H9 (cell line): ENCODE results near the gene R3HCC1L. TPM values are rescaled to one million over a fixed set of nuclear protein-coding genes. Genes with fewer than 3 reads are reported as not detected.

Experiments
- DNase-seq: peaks from one replicate; pipeline ENCODE4 v3.0.0-alpha.2; 2017
- H2AFZ ChIP-seq: one replicate; pipeline ENCODE4 v1.6.1; 2013; ENCODE audit warnings: mild to moderate bottlenecking, low read length, control low read depth, moderate library complexity
- H2AK5ac ChIP-seq: 2 replicates; pipeline ENCODE4 v1.6.1; 2013; ENCODE audit warnings: low read length, control low read depth, mixed read lengths; ENCODE audit not compliant: insufficient read length
- H2BK120ac ChIP-seq: one replicate; pipeline ENCODE4 v1.6.1; 2013; ENCODE audit warnings: low read depth, mild to moderate bottlenecking, low read length, control low read depth, inconsistent platforms; ENCODE audit not compliant: poor library complexity, severe bottlenecking
- H2BK12ac ChIP-seq: 2 replicates; pipeline ENCODE4 v1.6.1; 2013; ENCODE audit warnings: low read length, control low read depth, mixed read lengths, low read depth; ENCODE audit not compliant: insufficient read length
- H2BK15ac ChIP-seq: 2 replicates; pipeline ENCODE4 v1.6.1; 2013; ENCODE audit warnings: low read depth, low read length, control low read depth
- H2BK20ac ChIP-seq: one replicate; pipeline ENCODE4 v1.6.1; 2013; ENCODE audit warnings: low read depth, mild to moderate bottlenecking, low read length, control low read depth, inconsistent platforms; ENCODE audit not compliant: poor library complexity, severe bottlenecking
- H2BK5ac ChIP-seq: 2 replicates; pipeline ENCODE4 v1.6.1; 2013; ENCODE audit warnings: low read length, control low read depth, mixed read lengths; ENCODE audit not compliant: insufficient read length
- H3K14ac ChIP-seq: 2 replicates; pipeline ENCODE4 v1.6.1; 2013; ENCODE audit warnings: low read length, control low read depth; ENCODE audit not compliant: insufficient read depth
- H3K18ac ChIP-seq: 2 replicates; pipeline ENCODE4 v1.6.1; 2013; ENCODE audit warnings: low read depth, mild to moderate bottlenecking, mixed read lengths, low read length, control low read depth; ENCODE audit not compliant: insufficient read length
- H3K23ac ChIP-seq: 2 replicates; pipeline ENCODE4 v1.6.1; 2013; ENCODE audit warnings: low read length, control low read depth, mixed read lengths, low read depth; ENCODE audit not compliant: insufficient read length
- H3K23me2 ChIP-seq: 2 replicates; pipeline ENCODE4 v1.6.1; 2013; ENCODE audit warnings: low read depth, mild to moderate bottlenecking, mixed read lengths, low read length, control low read depth; ENCODE audit not compliant: insufficient read length, poor library complexity, severe bottlenecking
- H3K27ac ChIP-seq: 2 replicates; pipeline ENCODE4 v1.5.1; 2013; ENCODE audit warnings: low read length, control low read depth, mixed read lengths, low read depth; ENCODE audit not compliant: insufficient read length
- H3K27me3 ChIP-seq: 2 replicates; pipeline ENCODE4 v1.6.1; 2013; ENCODE audit warnings: low read length, control low read depth, inconsistent platforms; ENCODE audit not compliant: insufficient read depth
- H3K4ac ChIP-seq: 2 replicates; pipeline ENCODE4 v1.6.1; 2013; ENCODE audit warnings: low read depth, mild to moderate bottlenecking, control low read depth, inconsistent platforms, low read length, moderate library complexity
- H3K4me1 ChIP-seq: 2 replicates; pipeline ENCODE4 v1.6.1; 2013; ENCODE audit warnings: low read length, control low read depth, inconsistent platforms; ENCODE audit not compliant: insufficient read depth
- H3K4me2 ChIP-seq: 2 replicates; pipeline ENCODE4 v1.6.1; 2013; ENCODE audit warnings: low read length, control low read depth, mixed read lengths; ENCODE audit not compliant: insufficient read length, insufficient read depth
- H3K56ac ChIP-seq: 2 replicates; pipeline ENCODE4 v1.6.1; 2013; ENCODE audit warnings: low read depth, mild to moderate bottlenecking, mixed read lengths, low read length, control low read depth; ENCODE audit not compliant: insufficient read length
- H3K79me1 ChIP-seq: 2 replicates; pipeline ENCODE4 v1.6.1; 2013; ENCODE audit warnings: low read depth, mild to moderate bottlenecking, moderate library complexity, low read length, control low read depth, inconsistent platforms; ENCODE audit not compliant: insufficient read depth, poor library complexity, severe bottlenecking
- H3K79me2 ChIP-seq: 2 replicates; pipeline ENCODE4 v1.6.1; 2013; ENCODE audit warnings: low read length, control low read depth, inconsistent platforms; ENCODE audit not compliant: insufficient read depth
- H3K9ac ChIP-seq: 2 replicates; pipeline ENCODE4 v1.6.1; 2013; ENCODE audit warnings: low read length, control low read depth, mixed read lengths; ENCODE audit not compliant: insufficient read length; ENCODE audit errors: extremely low read depth
- H3K9me3 ChIP-seq: one replicate; pipeline ENCODE4 v1.6.1; 2013; ENCODE audit warnings: low read depth, low read length, inconsistent platforms; ENCODE audit not compliant: control insufficient read depth
- H3T11ph ChIP-seq: one replicate; pipeline ENCODE4 v1.6.1; 2013; ENCODE audit warnings: mild to moderate bottlenecking, low read length, control low read depth, inconsistent platforms
- H4K20me1 ChIP-seq: one replicate; pipeline ENCODE4 v1.6.1; 2013; ENCODE audit not compliant: control insufficient read depth, insufficient read length, insufficient read depth
- H4K5ac ChIP-seq: 2 replicates; pipeline ENCODE4 v1.6.1; 2013; ENCODE audit warnings: low read depth, mild to moderate bottlenecking, mixed read lengths, low read length, control low read depth; ENCODE audit not compliant: insufficient read length
- H4K8ac ChIP-seq: replicated peaks from 2 replicates; pipeline ENCODE4 v1.6.1; 2013; ENCODE audit warnings: low read length, control low read depth, mixed read lengths, low read depth; ENCODE audit not compliant: insufficient read length
- H4K91ac ChIP-seq: 2 replicates; pipeline ENCODE4 v1.6.1; 2013; ENCODE audit warnings: low read depth, mild to moderate bottlenecking, moderate library complexity, mixed read lengths, low read length, control low read depth; ENCODE audit not compliant: insufficient read length
- H3K27ac Mint-ChIP-seq, 3 experiments: 2 replicates in 2 of 3; 3 replicates in 1 of 3; pipeline ENCODE4 v1.8.0; 2020 to 2021; ENCODE audit warnings: mixed read lengths in 3 of 3, mild to moderate bottlenecking in 1 of 3, moderate library complexity in 1 of 3
- H3K27me3 Mint-ChIP-seq: 2 replicates; pipeline ENCODE4 v1.8.0; 2021; ENCODE audit warnings: low read depth, mild to moderate bottlenecking, moderate library complexity, mixed read lengths
- H3K36me3 Mint-ChIP-seq, 3 experiments: 2 replicates in 2 of 3; 3 replicates in 1 of 3; pipeline ENCODE4 v1.8.0; 2020 to 2021; ENCODE audit warnings: low read depth in 3 of 3, mixed read lengths in 3 of 3; ENCODE audit not compliant: insufficient read depth in 1 of 3
- H3K4me1 Mint-ChIP-seq, 2 experiments: 2 replicates each; pipeline ENCODE4 v1.8.0; 2020; ENCODE audit warnings: mixed read lengths in 2 of 2
- H3K4me3 Mint-ChIP-seq, 2 experiments: 2 replicates in 1 of 2; 3 replicates in 1 of 2; pipeline ENCODE4 v1.8.0; 2020 to 2021; ENCODE audit warnings: mild to moderate bottlenecking in 2 of 2, mixed read lengths in 2 of 2, moderate library complexity in 1 of 2
- H3K9me3 Mint-ChIP-seq, 2 experiments: 2 replicates in 1 of 2; 3 replicates in 1 of 2; pipeline ENCODE4 v1.8.0; 2020; ENCODE audit warnings: mild to moderate bottlenecking in 2 of 2, mixed read lengths in 2 of 2, moderate library complexity in 1 of 2
- WGBS: extraction: QIAGEN DNeasy Blood & Tissue Kit; methylation state at CpG from one replicate; pipeline ENCODE4 v1.1.7; 2013; ENCODE audit warnings: missing lambda C conversion rate, low lambda C conversion rate, mixed read lengths; ENCODE audit not compliant: insufficient read length; ENCODE audit errors: extremely low coverage; 5-methylcytosine and 5-hydroxymethylcytosine counted together
- total RNA-seq: library from RNA; stranded (reverse); gene quantifications from 2 replicates; pipeline ENCODE4 v1.2.1, GENCODE V29; 2021
- TF ChIP-seq, protein P1 (sequence below): fragments of 200-600 bp; sonication (generic); conservative IDR thresholded peaks from 3 replicates; pipeline ENCODE4 v1.8.0; 2021; ENCODE audit warnings: antibody characterized with exemption, mild to moderate bottlenecking

Gene R3HCC1L
- total RNA-seq, 1 experiment from 2014 or later = 18.5 TPM

DNA sequence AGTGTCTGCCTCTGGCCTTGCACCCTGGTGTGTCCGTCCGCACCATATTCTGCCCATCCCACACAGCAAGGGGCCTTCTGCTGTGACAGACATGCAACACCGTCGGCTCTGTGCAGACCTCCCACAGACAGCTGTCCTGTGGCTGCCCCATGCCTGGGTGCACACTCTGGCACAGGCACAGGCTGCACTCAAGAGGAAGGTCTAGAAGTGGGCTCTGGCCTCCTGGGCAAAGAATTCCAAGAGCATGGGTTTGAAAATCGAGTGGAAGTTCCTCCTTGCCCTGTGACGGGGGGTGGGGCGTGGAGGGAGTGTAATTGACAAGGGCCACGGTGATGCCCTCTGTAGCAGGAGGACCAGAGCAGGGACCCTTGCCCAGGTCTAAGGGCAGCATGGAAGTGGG lies 137.8 kb downstream of the R3HCC1L start:
- no peak overlapping the region; a peak in 1 of 5 replicates for H3K4me3 Mint-ChIP-seq
- Histone ChIP-seq H2AK5ac (no peak overlapping the region), H3K18ac (no peak overlapping the region), H4K5ac (no peak overlapping the region), H2BK120ac (no peak overlapping the region), H3K27ac (no peak overlapping the region), H3K27me3 (no peaks in the 10 kb centered on the region), H3K14ac (no peak overlapping the region), H2BK20ac (no peak overlapping the region), H2BK12ac (no peak overlapping the region), H3T11ph (no peak overlapping the region), H3K23me2 (no peaks in the 10 kb centered on the region), H3K4me2 (no peak overlapping the region), H3K56ac (no peak overlapping the region), H4K20me1 (no peaks in the 10 kb centered on the region), H2AFZ (no peak overlapping the region), H3K9ac (no peak overlapping the region), H3K23ac (no peak overlapping the region), H4K91ac (no peak overlapping the region), H2BK5ac (no peak overlapping the region), H3K9me3 (no peaks in the 10 kb centered on the region), H3K4me1 (peaks cover 5% of the 10 kb centered on the region; the same call in 1 of the 2 replicates), H2BK15ac (no peak overlapping the region), H3K79me2 (no peaks in the 10 kb centered on the region), H3K79me1 (no peaks in the 10 kb centered on the region), H4K8ac (no peak overlapping the region), H3K4ac (no peak overlapping the region)
- no peaks in the 10 kb centered on the region for H3K9me3 Mint-ChIP-seq
- TF ChIP-seq, protein P1, sequence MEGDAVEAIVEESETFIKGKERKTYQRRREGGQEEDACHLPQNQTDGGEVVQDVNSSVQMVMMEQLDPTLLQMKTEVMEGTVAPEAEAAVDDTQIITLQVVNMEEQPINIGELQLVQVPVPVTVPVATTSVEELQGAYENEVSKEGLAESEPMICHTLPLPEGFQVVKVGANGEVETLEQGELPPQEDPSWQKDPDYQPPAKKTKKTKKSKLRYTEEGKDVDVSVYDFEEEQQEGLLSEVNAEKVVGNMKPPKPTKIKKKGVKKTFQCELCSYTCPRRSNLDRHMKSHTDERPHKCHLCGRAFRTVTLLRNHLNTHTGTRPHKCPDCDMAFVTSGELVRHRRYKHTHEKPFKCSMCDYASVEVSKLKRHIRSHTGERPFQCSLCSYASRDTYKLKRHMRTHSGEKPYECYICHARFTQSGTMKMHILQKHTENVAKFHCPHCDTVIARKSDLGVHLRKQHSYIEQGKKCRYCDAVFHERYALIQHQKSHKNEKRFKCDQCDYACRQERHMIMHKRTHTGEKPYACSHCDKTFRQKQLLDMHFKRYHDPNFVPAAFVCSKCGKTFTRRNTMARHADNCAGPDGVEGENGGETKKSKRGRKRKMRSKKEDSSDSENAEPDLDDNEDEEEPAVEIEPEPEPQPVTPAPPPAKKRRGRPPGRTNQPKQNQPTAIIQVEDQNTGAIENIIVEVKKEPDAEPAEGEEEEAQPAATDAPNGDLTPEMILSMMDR = no peak
- DNase-seq = no peak
- no peak overlapping the region for H3K27ac Mint-ChIP-seq
- peaks cover 47% of the 10 kb centered on the region for H3K27me3 Mint-ChIP-seq
- H3K4me1 Mint-ChIP-seq = peaks cover 35 to 41% of the 10 kb centered on the region in 2 experiments
- no CpG with 5 or more reads among the region's 8 CpGs for WGBS
- no peaks in the 10 kb centered on the region for H3K36me3 Mint-ChIP-seq
